ENCODE measurements around the gene MSH6. TPM values are rescaled to one million over a fixed set of nuclear protein-coding genes. Genes with fewer than 3 reads are reported as not detected.
A peak's percentile ranks its signal among the peaks of the same experiment; 100 is the strongest.

Gene MSH6
- total RNA-seq, 1 donor, result 46.2 TPM

DNA sequence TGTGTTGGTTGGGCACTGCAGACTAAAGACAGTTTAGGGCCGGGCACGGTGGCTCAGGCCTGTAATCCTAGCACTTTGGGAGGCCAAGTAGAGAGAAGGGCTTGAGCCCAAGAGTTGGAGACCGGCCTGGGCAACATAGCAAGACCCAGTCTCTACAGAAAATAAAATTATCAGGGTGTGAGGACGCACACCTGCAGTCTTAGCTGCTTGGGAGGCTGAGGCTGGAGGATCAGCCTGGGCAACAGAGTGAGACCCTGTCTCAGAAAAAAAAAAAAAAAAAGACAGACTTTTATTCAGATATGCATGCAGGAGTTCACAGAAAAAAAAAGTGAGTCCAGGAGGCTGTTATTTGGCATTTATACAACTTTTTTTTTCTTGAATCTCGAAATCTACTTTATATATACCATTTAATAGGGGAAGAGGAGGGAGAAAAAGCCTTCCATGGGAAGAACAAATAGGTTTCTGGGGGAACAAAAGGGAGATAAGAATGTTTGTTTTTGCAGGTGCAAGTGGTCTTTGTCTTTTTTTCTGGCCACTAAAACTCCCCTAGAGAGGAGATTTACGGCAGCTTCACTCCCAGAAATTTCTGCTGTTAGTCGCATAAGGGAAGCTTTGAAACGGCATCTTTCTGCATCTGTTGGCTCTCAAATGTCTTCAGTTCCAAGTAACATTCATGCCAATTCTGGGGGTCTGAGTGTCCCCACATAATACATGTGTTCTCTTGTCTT, 4.1 kb upstream of the MSH6 start:
- no peak overlapping the region for H3K4me3 ChIP-seq (ENCODE audit: low read depth, low read length)
- no peak for DNase-seq (ENCODE audit: low read depth)
- TF ChIP-seq, protein P1, sequence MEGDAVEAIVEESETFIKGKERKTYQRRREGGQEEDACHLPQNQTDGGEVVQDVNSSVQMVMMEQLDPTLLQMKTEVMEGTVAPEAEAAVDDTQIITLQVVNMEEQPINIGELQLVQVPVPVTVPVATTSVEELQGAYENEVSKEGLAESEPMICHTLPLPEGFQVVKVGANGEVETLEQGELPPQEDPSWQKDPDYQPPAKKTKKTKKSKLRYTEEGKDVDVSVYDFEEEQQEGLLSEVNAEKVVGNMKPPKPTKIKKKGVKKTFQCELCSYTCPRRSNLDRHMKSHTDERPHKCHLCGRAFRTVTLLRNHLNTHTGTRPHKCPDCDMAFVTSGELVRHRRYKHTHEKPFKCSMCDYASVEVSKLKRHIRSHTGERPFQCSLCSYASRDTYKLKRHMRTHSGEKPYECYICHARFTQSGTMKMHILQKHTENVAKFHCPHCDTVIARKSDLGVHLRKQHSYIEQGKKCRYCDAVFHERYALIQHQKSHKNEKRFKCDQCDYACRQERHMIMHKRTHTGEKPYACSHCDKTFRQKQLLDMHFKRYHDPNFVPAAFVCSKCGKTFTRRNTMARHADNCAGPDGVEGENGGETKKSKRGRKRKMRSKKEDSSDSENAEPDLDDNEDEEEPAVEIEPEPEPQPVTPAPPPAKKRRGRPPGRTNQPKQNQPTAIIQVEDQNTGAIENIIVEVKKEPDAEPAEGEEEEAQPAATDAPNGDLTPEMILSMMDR (IDR thresholded peaks at IDR 0.05; ENCODE audit: insufficient read depth, low read depth, low read length), result no peak

DNA sequence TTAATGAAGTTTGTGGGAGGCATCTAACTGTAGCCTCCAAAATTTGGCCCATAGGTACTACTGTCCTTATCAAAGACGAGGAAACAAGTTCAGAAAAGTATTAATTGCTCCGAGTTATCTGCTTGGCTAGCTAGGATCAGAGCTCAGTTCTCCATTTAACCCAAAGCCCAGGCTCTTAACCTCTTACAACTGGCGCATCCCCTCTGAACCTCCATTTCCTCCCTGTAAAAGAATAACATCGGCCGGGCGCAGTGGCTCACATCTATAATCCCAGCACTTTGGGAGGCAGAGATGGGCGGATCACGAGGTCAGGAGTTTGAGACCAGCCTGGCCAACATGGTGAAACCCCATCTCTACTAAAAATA, 3.5 kb upstream of the MSH6 start:
- TF ChIP-seq, protein P1 (IDR thresholded peaks at IDR 0.05; ENCODE audit: insufficient read depth, low read depth, low read length), result no peak
- no peak for DNase-seq (ENCODE audit: low read depth)
- no peak overlapping the region for H3K4me3 ChIP-seq (ENCODE audit: low read depth, low read length)

DNA sequence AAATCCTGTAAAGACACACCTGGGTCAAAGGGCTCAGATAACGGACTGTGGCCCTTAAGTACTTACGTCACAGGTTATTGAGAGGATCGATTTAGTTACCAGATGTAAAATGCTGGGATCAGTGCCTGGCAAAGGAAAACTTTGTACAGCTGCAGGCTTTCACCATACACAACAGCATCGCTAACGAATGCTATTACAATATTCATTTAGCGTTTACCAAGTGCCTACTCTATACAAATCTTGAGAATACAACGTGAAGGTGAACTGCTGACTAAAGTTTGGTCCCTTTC, 619 bp upstream of the MSH6 start:
- peak overlapping the region; percentile 69 for H3K4me3 ChIP-seq (ENCODE audit: low read depth, low read length)
- TF ChIP-seq, protein P1 (IDR thresholded peaks at IDR 0.05; ENCODE audit: insufficient read depth, low read depth, low read length), result no peak
- no peak for DNase-seq (ENCODE audit: low read depth)

DNA sequence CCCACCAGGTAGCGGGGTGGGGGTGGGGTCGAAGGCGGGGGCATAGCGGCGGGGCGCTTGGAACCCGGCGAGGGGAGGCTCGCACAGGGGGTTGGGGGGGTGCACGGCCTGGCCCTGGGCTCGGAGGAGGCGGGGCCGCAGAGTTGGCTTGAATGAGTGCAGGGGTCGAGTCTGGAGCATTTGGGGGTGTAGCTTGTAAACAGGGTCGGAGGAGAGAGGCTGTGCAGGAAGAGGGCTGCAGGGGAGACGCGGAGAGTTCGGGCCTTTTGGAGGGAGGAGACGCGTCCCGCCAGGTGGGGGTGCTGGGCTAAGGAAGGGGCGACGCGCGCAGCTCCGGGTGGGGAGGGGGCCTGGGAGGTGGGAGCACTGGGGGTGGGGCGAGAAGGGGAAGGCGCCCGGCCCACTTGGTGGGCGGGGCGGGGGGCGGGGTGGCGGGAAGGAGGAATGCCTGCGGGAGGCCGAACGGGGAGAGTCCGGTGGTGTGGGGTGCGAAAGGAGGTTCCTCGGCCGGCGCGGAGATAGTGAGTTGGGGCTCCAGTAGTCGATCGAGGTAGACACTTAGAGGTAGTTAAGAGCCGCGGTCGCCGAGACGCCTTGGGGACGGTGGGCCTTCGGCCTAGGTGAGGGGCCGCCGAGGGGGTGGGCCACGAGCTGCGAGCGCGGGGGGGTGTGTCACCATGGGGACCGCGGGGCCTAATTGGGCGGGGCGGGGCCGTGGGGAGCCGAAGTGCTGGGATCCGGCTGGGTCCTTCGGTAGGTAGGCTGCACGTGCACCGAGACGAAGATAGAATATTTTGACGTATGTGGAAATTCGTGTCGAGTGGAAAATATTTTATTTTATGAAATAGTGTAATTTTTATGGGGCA, 774 bp downstream of the MSH6 start:
- H3K4me3 ChIP-seq (ENCODE audit: low read depth, low read length), result peak overlapping the region; percentile 86
- TF ChIP-seq, protein P1 (IDR thresholded peaks at IDR 0.05; ENCODE audit: insufficient read depth, low read depth, low read length), result peak; percentile 4
- DNase-seq (ENCODE audit: low read depth), result peak; percentile 65

DNA sequence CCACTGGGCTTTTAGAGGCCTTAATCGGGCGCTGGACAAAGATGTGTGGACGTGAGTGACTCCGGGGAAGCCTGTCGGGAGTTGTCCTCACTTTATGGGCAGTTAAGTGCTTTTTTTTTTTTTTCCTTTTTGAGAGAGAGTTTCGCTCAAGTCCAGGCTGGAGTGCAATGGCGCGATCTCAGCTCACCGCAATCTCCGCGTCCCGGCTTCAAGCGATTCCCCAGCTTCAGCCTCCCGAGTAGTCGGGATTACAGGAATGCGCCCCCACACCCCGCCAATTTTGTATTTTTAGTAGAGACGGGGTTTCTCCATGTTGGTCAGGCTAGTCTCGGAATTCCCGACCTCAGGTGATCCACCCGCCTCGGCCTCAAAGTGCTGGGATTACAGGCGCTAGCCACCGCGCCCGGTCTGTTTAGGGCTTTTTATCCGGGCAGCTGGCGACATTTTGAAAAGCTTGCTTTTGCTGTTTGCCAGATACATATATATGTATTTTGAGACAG, 1.5 kb downstream of the MSH6 start:
- peak overlapping the region; percentile 86 for H3K4me3 ChIP-seq (ENCODE audit: low read depth, low read length)
- TF ChIP-seq, protein P1 (IDR thresholded peaks at IDR 0.05; ENCODE audit: insufficient read depth, low read depth, low read length), result no peak
- peak; percentile 55 for DNase-seq (ENCODE audit: low read depth)

DNA sequence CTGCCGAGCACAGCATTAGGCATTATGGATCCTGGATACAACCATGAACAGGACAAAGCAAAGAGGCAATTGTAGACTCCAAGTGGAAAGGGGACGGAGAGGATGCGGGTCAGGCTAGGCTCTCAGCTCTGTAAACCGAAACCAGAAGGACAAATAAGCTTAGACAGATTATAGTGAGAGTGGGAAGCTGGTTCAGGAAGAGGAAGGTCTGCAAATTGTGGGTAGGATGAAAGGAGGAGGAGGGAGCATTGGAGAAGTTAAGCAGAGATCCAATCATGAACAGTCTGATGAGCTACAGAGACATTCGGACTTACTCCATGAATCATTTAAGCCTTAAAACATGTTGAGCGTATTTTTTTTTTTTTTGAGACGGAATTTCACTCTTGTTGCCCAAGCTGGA, 3.0 kb downstream of the MSH6 start:
- DNase-seq (ENCODE audit: low read depth), result peak; percentile 76
- TF ChIP-seq, protein P1 (IDR thresholded peaks at IDR 0.05; ENCODE audit: insufficient read depth, low read depth, low read length), result no peak
- peak overlapping the region; percentile 86 for H3K4me3 ChIP-seq (ENCODE audit: low read depth, low read length)

Measured in fibroblast of villous mesenchyme (primary cell).